Cerebellar nuclear complex (tissue), 1 donor: ENCODE data around the gene SCGB1A1.
"Not testable (repeated sequence)": the region's sequence is repeated elsewhere in the genome, so short reads cannot be mapped to it uniquely, and the experiment has no call there.

ENCODE experiments used
- DNase-seq, 2 experiments: peaks; one replicate each; lab custom pipeline; 2025; lab: John Stamatoyannopoulos, UW

The SCGB1A1 gene, protein sequence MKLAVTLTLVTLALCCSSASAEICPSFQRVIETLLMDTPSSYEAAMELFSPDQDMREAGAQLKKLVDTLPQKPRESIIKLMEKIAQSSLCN

DNA sequence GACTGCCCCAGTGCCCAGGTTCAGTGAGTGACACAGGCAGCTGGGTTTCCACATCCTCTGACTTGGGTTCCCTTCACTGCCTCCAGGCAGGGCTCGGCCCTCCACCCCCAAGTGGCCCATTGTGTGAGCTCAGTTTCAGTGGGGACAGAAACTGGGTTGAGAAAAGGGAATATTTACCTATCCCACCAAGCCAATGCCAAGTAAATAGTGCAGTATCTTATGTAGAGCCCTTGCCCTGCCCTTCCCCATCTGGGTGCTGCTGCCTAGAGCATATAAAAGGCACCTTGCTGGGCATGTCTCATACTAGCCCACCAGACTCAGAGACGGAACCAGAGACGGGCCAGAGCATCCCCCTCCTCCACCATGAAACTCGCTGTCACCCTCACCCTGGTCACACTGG is at the start of gene SCGB1A1:
Gene SCGB1A1, plus strand, starts transcription at position 301 of the 400 bp plus-strand sequence. Its CDS starts 63 bp downstream, at position 364.
- DNase-seq: no peak

DNA sequence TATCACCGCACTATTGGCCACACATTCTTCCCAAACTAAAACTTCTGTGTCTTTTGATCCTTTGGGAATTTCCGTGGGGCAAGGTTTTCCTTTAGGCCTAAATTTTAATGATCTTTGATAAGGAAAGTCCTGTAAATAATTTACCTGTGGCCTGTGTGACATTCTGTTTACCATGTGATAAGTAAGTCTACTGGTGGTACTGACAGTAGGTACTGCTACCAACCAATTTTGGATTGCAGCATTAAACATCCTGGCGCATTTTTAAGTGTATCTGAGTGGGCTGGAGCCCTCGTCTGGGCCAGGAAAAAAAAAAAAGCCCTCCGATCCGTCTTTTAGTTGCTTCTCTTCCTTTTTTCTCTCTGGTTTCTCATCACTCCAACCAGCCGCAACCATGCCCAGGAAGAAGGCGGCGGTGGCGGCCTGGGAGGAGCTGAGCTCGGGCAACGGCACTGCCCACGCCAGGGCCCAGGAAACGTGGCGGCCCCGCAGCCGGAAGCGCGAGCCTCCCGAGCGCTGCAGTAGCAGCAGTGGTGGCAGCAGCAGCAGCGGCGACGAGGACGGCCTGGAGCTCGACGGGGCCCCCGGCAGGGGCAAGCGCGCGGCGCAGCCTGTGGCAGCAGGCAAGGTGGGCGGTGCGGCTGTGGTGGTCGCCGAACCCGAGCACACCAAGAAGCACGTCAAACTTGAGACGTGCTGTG is 47.9 kb upstream of the SCGB1A1 start:
- no peak for DNase-seq

DNA sequence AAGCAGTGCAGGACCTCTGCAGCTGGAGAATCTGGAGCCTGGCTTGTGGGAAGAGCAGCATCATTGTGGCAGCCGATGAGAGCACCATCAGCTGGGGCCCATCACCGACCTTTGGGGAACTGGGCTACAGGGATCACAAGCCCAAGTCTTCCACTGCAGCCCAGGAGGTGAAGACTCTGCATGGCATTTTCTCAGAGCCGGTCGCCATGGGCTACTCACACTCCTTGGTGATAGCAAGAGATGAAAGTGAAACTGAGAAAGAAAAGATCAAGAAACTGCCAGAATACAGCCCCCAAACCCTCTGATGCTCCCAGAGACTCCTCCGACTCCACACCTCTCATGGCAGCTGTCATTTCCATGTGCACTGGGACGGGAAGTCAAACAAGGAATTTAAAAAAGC is 46.0 kb upstream of the SCGB1A1 start:
- no peak for DNase-seq

DNA sequence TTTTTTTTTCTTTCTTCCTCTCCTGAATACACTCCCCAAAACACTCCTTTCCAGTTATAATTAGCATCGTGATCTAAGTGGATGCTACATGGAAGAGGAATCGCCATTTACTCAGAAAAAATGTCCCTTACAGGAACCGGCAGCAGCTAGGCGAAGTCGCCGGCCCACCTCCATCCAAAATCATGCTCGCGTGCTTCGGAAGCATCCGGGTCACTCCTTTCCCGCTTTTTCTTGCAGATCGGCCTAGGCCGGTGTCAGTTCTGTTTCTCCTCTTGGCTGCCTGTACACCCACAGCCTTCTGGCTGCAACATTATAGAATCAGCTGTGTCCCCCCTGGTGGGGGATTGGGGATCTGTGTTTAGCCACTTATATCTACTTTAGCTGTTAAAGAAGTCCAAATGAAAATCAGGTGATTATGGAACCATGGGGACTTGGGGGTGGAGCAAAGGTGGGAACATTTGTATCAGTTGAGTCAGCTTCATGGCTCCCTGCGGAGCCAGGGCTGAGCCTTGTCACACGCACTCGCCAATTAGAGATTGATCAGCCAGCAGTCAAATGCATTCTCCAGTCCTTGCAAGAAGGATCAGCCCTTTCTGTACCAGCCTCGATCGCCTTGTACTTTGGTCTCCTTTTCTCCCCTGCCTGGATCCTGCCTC is 45.2 kb upstream of the SCGB1A1 start:
- no peak for DNase-seq

DNA sequence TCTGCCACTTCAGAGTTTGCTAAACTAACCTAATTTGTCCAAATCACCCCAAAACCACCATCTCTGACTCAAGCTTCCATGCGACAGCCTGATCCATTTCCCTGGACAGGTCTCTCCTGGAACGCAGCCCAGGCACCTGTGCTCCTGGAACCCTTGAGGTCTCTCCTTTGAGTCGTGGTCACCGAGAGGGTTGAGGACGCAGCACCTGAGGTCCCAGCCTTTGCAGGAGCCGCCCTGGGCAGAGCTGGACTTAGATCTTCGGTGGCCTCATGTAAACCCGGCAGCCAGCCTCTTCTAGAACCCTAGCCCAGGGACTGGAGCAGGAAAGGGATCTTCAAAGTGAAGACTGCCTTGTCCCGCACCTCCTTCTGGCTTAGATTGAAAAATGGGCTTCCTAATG is 44.0 kb upstream of the SCGB1A1 start:
- no peak for DNase-seq

DNA sequence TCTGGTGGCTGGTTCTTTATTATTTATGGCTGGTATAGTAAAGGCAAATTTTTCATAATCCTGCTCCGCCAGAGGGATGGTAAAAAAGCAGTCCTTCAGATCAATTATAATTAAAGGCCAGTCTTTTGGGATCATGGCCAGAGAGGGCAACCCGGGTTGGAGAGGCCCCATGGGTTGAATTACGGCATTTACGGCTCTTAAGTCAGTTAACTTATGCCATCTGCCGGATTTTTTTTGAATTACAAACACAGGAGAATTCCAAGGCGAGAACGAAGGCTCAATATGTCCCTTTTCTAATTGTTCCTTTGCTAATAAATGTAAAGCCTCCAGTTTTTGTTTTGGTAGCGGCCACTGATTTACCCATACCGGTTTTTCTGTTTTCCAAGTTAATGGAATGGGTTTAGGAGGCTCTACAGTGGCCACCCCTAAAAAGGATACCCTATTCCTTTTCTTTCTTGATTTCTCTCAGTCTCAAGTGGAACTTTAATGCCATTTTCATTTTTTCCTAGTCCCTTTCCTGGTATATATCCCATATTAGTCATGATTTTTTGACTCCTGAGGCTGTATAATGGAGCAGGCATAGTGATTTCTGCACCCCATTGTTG is 40.3 kb upstream of the SCGB1A1 start:
- DNase-seq: not testable (repeated sequence)

DNA sequence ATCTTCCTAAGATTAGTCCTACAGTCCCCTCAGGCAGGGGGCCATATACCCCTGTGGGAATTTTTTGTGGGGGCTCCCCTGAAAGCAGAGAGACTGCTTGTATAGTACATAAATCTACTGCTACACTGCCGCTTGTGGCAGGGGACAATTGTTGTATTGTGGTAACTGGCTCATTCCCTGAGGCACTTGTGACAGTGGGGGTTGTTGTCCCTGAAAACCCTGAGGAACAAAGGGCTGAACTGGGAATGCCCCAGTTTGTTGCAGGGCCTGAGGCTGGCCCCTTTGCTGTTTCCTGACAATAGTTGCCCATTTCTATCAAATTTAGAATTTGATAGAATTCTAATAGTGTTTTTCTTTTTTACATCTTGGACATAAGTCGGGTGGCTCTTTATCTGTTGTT is 39.2 kb upstream of the SCGB1A1 start:
- not testable (repeated sequence) for DNase-seq

DNA sequence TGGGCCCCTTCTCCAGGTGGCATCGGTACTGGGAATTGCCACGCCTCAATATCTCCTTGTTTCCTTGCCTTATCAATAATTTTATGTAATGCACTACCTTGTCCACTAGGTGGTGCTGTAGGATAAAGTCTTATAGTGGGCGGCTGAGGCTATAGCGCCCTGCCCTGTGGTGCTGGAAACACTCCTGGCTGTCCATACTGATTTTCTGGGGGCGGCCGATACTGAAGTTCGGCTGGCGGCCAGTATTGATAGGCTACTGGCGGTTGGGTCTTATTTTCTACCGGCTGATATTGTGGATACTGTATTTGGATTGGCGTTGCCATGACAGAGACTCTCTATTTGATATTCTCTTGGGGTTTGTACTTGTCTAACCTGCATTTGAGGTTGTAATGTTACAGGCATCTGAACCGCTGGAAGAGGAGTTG is 38.0 kb upstream of the SCGB1A1 start:
- DNase-seq: peak in 1 of 2 experiments; percentile 52

DNA sequence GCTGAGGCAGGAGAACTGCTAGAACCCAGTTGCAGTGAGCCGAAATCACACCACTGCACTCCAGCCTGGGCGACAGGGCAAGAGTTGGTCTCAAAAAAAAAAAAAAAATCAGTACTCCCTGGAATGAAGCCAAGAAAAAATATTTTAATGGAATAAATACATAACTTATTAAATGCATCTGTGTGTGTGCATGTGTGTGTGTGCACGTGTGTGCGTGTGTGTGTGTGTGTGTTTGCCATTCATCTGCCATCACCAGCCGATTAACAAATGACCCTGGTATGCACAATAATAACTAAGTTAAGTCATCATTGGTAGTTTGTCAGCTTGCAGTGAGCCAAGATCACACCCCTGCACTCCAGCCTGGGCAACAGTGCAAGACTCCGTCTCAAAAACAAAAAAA is 35.0 kb upstream of the SCGB1A1 start:
- no peak for DNase-seq

DNA sequence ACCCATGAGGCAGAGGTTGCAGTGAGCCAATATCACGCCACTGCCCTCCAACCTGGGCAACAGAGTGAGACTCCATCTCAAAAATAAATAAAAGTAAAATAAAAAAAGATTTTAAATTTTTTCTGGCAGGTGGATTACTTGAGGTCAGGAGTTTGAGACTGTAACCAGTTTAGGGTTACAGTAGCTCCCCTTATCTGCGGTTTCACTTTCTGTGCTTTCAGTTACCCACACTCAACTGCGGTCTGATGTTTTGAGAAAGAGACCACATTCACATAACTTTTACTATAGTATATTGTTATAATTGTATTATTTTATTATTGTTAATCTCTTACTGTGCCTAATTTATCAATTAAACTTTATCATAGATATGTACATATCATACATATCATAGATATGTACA is 32.8 kb upstream of the SCGB1A1 start:
- not testable (repeated sequence) for DNase-seq

DNA sequence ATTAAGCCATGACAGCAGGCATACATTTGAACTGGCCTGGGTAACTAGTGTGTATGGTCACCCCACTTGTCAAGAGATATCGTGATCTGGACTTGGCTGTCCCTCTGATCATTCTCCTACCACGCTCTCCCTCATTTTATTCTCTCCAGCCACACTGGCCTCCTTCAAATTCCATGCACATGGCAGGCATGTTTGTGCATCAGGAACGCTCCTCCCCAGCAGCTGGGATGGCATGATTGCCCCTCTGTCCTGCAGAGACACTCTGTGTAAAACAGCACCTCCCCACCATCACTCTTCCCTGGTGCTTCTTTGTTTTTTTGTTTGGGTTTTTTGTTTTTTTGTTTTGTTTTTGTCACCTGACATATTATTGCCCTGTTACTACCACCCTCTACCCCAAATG is 31.5 kb upstream of the SCGB1A1 start:
- no peak for DNase-seq

DNA sequence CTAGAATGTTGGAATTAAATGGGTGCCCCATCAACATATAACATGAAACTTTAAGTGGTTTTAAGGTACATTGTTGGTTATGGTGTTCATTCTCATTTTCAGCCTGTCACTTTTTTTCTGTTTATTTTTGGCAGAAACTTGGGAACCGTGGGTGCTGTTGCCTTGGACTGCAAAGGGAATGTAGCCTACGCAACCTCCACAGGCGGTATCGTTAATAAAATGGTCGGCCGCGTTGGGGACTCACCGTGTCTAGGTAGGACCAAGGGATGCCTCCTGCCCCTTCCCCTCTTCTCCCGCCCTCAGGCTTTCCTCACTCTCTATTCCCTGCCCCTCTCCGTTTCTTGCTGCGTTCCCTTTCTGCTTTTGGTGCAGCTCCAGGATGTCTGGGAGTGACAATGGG is 29.8 kb upstream of the SCGB1A1 start:
- no peak for DNase-seq

DNA sequence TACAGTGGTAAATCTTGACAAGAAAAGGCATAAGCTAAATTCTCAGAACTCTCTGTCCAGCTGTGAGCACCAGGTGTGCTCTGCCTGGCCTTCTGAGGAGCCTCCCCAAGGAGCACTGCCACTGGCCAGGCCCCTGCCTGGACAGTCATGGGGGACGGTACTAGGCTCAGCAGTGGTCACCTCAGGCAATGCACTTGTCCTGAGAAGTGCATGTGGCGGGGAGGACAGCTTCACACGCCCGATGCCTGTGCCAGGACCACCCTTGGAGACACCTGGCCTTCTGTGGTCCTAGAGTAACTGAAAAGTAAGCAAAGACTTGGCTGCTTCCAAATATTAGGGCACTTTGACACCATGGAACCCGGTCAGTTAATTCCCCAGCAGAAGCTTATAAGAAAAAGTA is 28.6 kb upstream of the SCGB1A1 start:
- DNase-seq: no peak

DNA sequence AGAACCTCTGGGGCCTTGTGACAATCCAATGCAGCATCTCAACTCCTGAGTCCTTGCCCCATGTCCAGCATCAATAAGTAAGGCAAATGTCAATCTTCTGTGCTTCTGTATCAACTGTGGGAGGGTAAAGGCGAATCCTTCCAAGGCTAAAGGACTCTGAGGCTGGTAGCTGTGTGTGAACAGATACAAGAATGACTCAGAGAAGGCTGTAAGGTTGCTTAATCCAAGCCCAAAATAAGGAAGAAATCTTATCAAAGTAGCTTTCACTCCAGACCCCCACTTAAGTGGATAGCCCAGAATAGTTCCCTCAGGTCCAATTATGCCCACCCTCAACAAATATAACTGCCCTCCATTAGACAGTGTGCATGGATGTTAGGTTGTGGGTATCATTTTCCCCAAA is 28.1 kb upstream of the SCGB1A1 start:
- no peak for DNase-seq

DNA sequence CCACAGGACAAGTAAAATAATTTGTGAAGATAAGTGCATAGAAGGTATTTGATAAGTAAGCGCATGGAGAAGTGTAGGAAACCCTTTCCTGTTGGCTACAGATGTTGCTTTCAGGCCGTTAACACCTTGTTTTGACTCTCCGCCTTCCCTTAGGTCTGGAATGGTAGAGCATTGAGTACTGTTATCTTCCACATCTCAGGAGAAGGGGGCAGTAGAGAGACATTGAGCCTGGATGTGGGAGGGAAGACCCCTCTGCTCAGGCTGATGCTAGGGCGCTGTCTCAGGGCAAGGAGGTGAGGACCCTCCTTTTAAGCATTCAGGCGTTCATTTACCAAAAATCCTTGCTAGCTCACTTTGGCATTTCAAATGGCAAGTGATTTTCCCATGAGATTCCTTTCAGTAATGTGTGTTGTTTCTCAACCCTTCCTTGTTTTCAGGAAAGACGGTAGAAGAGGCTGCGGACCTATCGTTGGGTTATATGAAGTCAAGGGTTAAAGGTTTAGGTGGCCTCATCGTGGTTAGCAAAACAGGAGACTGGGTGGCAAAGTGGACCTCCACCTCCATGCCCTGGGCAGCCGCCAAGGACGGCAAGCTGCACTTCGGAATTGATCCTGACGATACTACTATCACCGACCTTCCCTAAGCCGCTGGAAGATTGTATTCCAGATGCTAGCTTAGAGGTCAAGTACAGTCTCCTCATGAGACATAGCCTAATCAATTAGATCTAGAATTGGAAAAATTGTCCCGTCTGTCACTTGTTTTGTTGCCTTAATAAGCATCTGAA is 27.0 kb upstream of the SCGB1A1 start:
- DNase-seq: no peak

DNA sequence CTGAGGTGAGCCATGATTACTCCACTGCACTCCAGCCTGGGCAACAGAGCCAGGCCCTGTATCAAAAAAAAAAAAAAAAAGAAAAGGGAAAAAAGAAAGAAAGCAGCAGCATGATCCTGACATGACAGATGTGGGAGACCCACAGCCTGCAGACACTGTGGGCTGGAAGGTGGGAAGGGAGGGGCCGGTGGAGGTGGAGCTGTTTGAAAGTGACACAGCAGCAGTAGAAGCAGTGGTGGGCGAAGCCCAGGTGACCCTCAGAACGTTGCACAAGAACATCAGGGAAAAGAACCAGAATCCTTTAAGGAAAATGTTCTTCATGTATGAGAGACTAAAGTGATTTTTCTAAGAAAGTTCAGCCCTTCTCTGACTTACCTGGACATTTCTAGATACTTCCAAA is 26.3 kb upstream of the SCGB1A1 start:
- DNase-seq: no peak

DNA sequence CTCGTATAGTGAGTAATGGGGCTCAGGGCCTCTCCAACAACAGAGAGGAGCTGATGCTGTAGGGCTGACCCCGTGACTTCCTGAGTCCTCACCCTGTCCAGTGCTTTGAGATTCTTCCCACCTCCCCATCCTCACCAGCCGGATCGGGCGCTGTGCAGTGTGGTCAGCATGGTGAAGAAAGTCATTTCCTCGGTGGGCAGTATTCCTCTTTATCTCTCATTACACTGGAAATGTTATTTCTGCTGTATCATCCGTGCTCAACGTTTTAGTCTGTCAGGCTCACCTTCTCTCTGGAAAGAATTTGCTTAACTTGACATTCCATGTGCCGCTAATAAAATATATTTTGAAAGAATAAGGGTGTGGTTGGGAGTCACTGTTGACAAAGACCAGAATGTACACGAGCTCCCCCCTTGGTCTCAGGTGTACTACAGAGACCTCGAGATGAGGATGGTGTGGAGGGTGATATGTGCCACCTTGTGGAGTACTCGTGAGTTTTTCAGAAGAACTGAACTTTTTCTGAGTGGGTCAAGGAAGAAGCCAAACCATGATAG is 25.7 kb upstream of the SCGB1A1 start:
- no peak for DNase-seq

DNA sequence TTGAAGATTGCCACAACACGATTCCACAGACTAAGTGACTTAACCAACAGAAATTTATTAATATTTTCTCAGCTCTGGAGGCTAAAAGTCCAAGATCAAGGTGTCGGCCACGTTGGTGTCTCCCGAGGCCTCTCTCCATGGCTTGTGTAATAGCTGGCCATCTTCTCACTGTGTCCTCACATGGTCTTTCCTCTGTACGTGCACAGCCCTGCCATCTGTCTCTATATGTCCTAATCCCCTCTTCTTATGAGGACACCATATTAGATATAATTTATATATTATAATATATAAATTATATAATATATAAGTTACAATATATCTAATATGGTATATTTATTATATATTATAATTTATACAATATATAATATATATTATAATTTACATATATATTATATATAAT is 25.1 kb upstream of the SCGB1A1 start:
- DNase-seq: no peak

DNA sequence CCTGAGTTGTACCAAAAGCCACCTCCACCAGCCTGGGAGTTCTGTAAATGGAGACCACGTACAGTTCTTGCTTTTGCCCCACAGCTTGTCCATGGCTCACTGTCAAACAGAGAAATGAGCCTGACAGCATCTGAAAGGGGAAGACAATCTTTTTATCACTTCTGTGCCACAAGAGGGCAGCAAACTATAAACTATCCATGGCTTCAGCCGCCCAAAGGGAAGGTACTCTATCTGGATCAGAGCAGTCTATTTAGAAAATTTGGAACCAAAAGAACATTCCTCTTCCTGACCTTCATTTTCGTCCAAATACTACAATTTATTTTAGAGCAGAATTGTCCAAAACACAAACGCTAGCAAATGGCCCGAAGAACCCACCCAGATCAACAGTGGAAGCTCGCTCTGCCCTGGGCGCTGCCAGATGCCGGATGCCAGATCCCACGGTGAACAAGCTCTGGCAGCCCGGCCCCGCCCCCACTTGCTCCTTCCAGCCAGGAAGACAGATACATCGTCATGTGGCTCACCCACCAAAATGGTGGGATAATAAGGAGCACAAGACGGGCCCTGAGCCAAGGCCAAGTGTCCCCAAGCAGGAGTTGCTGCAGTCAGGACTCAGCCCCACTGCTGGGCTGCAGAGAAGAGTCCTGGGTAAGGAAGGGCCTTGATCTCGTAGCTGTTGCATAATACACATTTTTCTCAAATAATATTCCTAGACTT is 23.9 kb upstream of the SCGB1A1 start:
- DNase-seq: peak; percentile 53 to 79

DNA sequence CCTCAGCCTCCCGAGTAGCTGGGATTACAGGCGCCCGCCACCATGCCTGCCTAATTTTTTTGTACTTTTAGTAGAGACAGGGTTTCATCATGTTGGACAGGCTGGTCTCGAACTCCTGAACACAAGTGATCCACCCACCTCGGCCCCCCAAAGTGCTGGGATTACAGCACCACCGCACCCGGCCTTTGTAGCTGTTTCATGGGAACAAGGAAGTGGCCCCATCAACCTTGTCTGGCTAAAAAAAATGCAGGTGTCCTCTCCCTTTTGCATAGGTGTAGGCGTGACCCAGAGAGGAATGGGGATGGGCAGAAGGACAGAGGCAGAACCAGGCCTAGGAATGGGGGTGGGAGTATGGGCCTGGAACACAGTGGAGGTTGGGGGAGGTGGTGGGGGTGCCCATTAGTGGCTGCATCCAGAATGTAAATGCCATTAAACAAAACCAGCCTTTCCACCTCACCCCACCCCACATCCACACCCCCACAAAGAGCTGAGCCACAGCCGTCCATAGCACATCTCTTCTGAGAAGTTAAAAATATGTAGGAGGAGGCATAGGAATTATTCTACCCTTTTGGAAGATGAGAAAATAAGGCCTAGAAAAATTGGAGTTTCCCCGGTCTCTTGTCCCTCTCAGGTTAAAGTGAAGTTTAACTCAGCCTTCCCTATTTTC is 22.8 kb upstream of the SCGB1A1 start:
- no peak for DNase-seq
